Endometrial microvascular endothelial cells (primary cell): Measurements from ENCODE around the gene WIPF2. TPM values are rescaled to one million over a fixed set of nuclear protein-coding genes. Genes with fewer than 3 reads are reported as not detected.

Experiments used
- in situ Hi-C: cut with HindIII; loops from 2 replicates; pipeline ENCODE4 v1.10.0; 2017; ENCODE audit warnings: low sequenced_read_pairs, low pct_unique_long_range_greater_than_20kb; ENCODE audit errors: inconsistent ontology term
- total RNA-seq: library from RNA; depleted of rRNA; stranded (reverse); fragments of >200 nt; gene quantifications from one replicate; pipeline ENCODE4 v1.2.3, GENCODE V29; 2015; ENCODE audit errors: inconsistent ontology term

The WIPF2 gene
- total RNA-seq, 1 donor from 2014 or later = 7.3 TPM

- in situ Hi-C loops = no loop called here
These were observed 22.2 kb downstream of the WIPF2 start for GRCh38 chr17:40241252-40241834.

GRCh38 chr17:40242774-40243173, 23.7 kb downstream of the WIPF2 start:
- in situ Hi-C loops = no loop called here

GRCh38 chr17:40243761-40244160, 24.7 kb downstream of the WIPF2 start:
- in situ Hi-C loops = no loop called here

- in situ Hi-C loops = no loop called here
These were observed 25.2 kb downstream of the WIPF2 start for GRCh38 chr17:40244255-40244654.

GRCh38 chr17:40247926-40248495, 28.9 kb downstream of the WIPF2 start:
- in situ Hi-C loops = no loop called here

GRCh38 chr17:40248507-40248906, 29.4 kb downstream of the WIPF2 start:
- in situ Hi-C loops = no loop called here

GRCh38 chr17:40251576-40251975, 32.5 kb downstream of the WIPF2 start:
- in situ Hi-C loops = no loop called here

- in situ Hi-C loops = no loop called here
These were observed 34.5 kb downstream of the WIPF2 start for GRCh38 chr17:40253565-40253964.

GRCh38 chr17:40259505-40259904, 40.4 kb downstream of the WIPF2 start:
- in situ Hi-C loops = no loop called here

- in situ Hi-C loops = no loop called here
These were observed 41.4 kb downstream of the WIPF2 start for GRCh38 chr17:40260528-40260927.

GRCh38 chr17:40264458-40265185, 45.5 kb downstream of the WIPF2 start:
- in situ Hi-C loops = no loop called here

GRCh38 chr17:40265337-40265736, 46.2 kb downstream of the WIPF2 start:
- in situ Hi-C loops = no loop called here

GRCh38 chr17:40266882-40267281, 47.8 kb downstream of the WIPF2 start:
- in situ Hi-C loops = no loop called here

GRCh38 chr17:40268141-40268712, 49.1 kb downstream of the WIPF2 start:
- in situ Hi-C loops = no loop called here

GRCh38 chr17:40278414-40278813, 59.3 kb downstream of the WIPF2 start:
- in situ Hi-C loops = no loop called here

- in situ Hi-C loops = no loop called here
These were observed 60.3 kb downstream of the WIPF2 start for GRCh38 chr17:40279402-40279801.

GRCh38 chr17:40281663-40282062, 62.6 kb downstream of the WIPF2 start:
- in situ Hi-C loops = no loop called here

- in situ Hi-C loops = no loop called here
These were observed 64.6 kb downstream of the WIPF2 start for GRCh38 chr17:40283662-40284061.

GRCh38 chr17:40284085-40284713, 65.1 kb downstream of the WIPF2 start:
- in situ Hi-C loops = no loop called here

GRCh38 chr17:40286473-40286872, 67.4 kb downstream of the WIPF2 start:
- in situ Hi-C loops = no loop called here
